Stimulated activated CD4-positive, alpha-beta T cell treated with anti-CD3 and anti-CD28 coated beads, TNF-alpha, amount 100 ng/mL, for 1 hour (primary cell): ENCODE data around the gene ELK1.
"Not testable (repeated sequence)": the region's sequence is repeated elsewhere in the genome, so short reads cannot be mapped to it uniquely, and the experiment has no call there.

Source experiments
- DNase-seq, 3 donors: peaks; one replicate each; pipeline ENCODE4 v3.0.0-alpha.2; 2020; ENCODE audit warnings: low read depth in 3 of 3, low spot score in 1 of 3

The ELK1 gene

GRCh38 chrX:47613082-47613481, 37.3 kb downstream of the ELK1 start:
- DNase-seq, result no peak

GRCh38 chrX:47612418-47612817, 37.9 kb downstream of the ELK1 start:
- no peak for DNase-seq

GRCh38 chrX:47611926-47612325, 38.4 kb downstream of the ELK1 start:
- DNase-seq, result no peak

GRCh38 chrX:47611489-47611888, 38.9 kb downstream of the ELK1 start:
- no peak for DNase-seq

GRCh38 chrX:47610511-47610910, 39.9 kb downstream of the ELK1 start:
- DNase-seq, result no peak

- DNase-seq, result no peak
Measured at GRCh38 chrX:47608130-47608810, 42.1 kb downstream of the ELK1 start.

- DNase-seq, result no peak
Measured at GRCh38 chrX:47607091-47607490, 43.3 kb downstream of the ELK1 start.

GRCh38 chrX:47605024-47605423, 45.3 kb downstream of the ELK1 start:
- no peak for DNase-seq

GRCh38 chrX:47603125-47603524, 47.2 kb downstream of the ELK1 start:
- DNase-seq, result not testable (repeated sequence)

GRCh38 chrX:47597222-47597621, 53.1 kb downstream of the ELK1 start:
- no peak for DNase-seq

- no peak for DNase-seq
Measured at GRCh38 chrX:47596256-47596655, 54.1 kb downstream of the ELK1 start.

- DNase-seq, result no peak
Measured at GRCh38 chrX:47595716-47596251, 54.6 kb downstream of the ELK1 start.

GRCh38 chrX:47593522-47593921, 56.8 kb downstream of the ELK1 start:
- no peak for DNase-seq

- no peak for DNase-seq
Measured at GRCh38 chrX:47590984-47591383, 59.4 kb downstream of the ELK1 start.

- DNase-seq, result no peak
Measured at GRCh38 chrX:47587906-47588735, 62.2 kb downstream of the ELK1 start.

GRCh38 chrX:47587091-47587891, 63.1 kb downstream of the ELK1 start:
- no peak for DNase-seq

GRCh38 chrX:47586043-47586787, 64.1 kb downstream of the ELK1 start:
- no peak for DNase-seq
